Ishikawa (cell line): Measurements from ENCODE around the gene IL6R.

Experiments used
- EP300 ChIP-seq: IDR thresholded peaks from 2 replicates; pipeline ENCODE4 v1.6.1; 2012; ENCODE audit warnings: borderline replicate concordance
- MAX ChIP-seq: IDR thresholded peaks from 2 replicates; pipeline ENCODE4 v1.6.1; 2012
- NFIC ChIP-seq: IDR thresholded peaks from 2 replicates; pipeline ENCODE4 v1.6.1; 2012
- TAF1 ChIP-seq: IDR thresholded peaks from 2 replicates; pipeline ENCODE4 v1.6.1; 2012; ENCODE audit warnings: low read depth, mild to moderate bottlenecking
- USF1 ChIP-seq: IDR thresholded peaks from 2 replicates; pipeline ENCODE4 v1.6.1; 2012
- ZBTB7A ChIP-seq: IDR thresholded peaks from 2 replicates; pipeline ENCODE4 v1.6.1; 2012; ENCODE audit warnings: low read depth

GRCh38 chr1:154453161-154453560, 48.0 kb downstream of the IL6R start:
- TF ChIP-seq NFIC (no peak), TAF1 (no peak), EP300 (no peak), MAX (no peak), USF1 (no peak), ZBTB7A (no peak)
